Stimulated activated naive CD8-positive, alpha-beta T cell treated with anti-CD3 and anti-CD28 coated beads, Interleukin-15, Interleukin-2, amounts not matched to agents 100 U/mL and 50 U/mL, for 24 hours (primary cell): ENCODE results near the gene MED28.
A peak's percentile ranks its signal among the peaks of the same experiment; 100 is the strongest.
"Not testable (repeated sequence)": the region's sequence is repeated elsewhere in the genome, so short reads cannot be mapped to it uniquely, and the experiment has no call there.

ENCODE experiments used
- ATAC-seq: fragments of 150-1000 bp; cut with Tn5 transposase; one replicate; pipeline ENCODE4 v1.10.0; 2021
- DNase-seq: peaks from one replicate; pipeline ENCODE4 v3.0.0; 2021

MED28 gene

GRCh38 chr4:17614416-17615299, at the start of gene MED28:
MED28 (plus strand) TSS chr4:17614641; CDS start chr4:17614655, 14 bp downstream.
- ATAC-seq (peak; percentile 90), DNase-seq (peak; percentile 96)

- DNase-seq (no peak), ATAC-seq (no peak)
Measured at GRCh38 chr4:17565846-17566245, 48.6 kb upstream of the MED28 start.

- DNase-seq = no peak
- ATAC-seq = no peak
Measured at GRCh38 chr4:17567271-17567670, 47.2 kb upstream of the MED28 start.

- DNase-seq (no peak), ATAC-seq (no peak)
Measured at GRCh38 chr4:17574206-17574605, 40.2 kb upstream of the MED28 start.

- ATAC-seq, DNase-seq: not testable (repeated sequence)
Measured at GRCh38 chr4:17575177-17575576, 39.3 kb upstream of the MED28 start.

- ATAC-seq = peak; percentile 89
- DNase-seq = peak; percentile 99
Measured at GRCh38 chr4:17576932-17577664, 37.3 kb upstream of the MED28 start, which contains the start of gene LAP3. LAP3 (plus strand) TSS chr4:17577198; CDS start chr4:17577466, 268 bp downstream.

- ATAC-seq = peak; percentile 2
- peak; percentile 50 for DNase-seq
Measured at GRCh38 chr4:17577665-17578481, 36.6 kb upstream of the MED28 start.

- peak; percentile 38 for ATAC-seq
- no peak for DNase-seq
Measured at GRCh38 chr4:17578482-17578891, 36.0 kb upstream of the MED28 start.

- ATAC-seq = no peak
- no peak for DNase-seq
Measured at GRCh38 chr4:17580969-17581368, 33.5 kb upstream of the MED28 start.

GRCh38 chr4:17583276-17583675, 31.2 kb upstream of the MED28 start:
- no peak for DNase-seq
- ATAC-seq = no peak

GRCh38 chr4:17583941-17584340, 30.5 kb upstream of the MED28 start:
- no peak for ATAC-seq
- no peak for DNase-seq

GRCh38 chr4:17584521-17585213, 29.8 kb upstream of the MED28 start:
- no peak for DNase-seq
- no peak for ATAC-seq

GRCh38 chr4:17587094-17587822, 27.2 kb upstream of the MED28 start:
- ATAC-seq = no peak
- DNase-seq = no peak

- ATAC-seq = no peak
- no peak for DNase-seq
Measured at GRCh38 chr4:17589355-17589754, 25.1 kb upstream of the MED28 start.

GRCh38 chr4:17595471-17596005, 18.9 kb upstream of the MED28 start:
- no peak for ATAC-seq
- no peak for DNase-seq

- DNase-seq (no peak), ATAC-seq (no peak)
Measured at GRCh38 chr4:17597517-17597916, 16.9 kb upstream of the MED28 start.

GRCh38 chr4:17599826-17600225, 14.6 kb upstream of the MED28 start:
- no peak for DNase-seq

GRCh38 chr4:17605236-17605635, 9.2 kb upstream of the MED28 start:
- no peak for ATAC-seq
- no peak for DNase-seq

More at GRCh38 chr4:17599826-17600225, 14.6 kb upstream of the MED28 start:
- no peak for ATAC-seq

- DNase-seq = peak; percentile 8
- peak; percentile 58 for ATAC-seq
Measured at GRCh38 chr4:17613761-17614415, 553 bp upstream of the MED28 start.

- DNase-seq = no peak
- ATAC-seq = no peak
Measured at GRCh38 chr4:17616283-17616682, 1.8 kb downstream of the MED28 start.
